ENCODE results near the gene ZFR2. TPM values are rescaled to one million over a fixed set of nuclear protein-coding genes. Genes with fewer than 3 reads are reported as not detected.

ZFR2 gene
- total and polyA plus RNA-seq, 4 donors: not detected

- DNase-seq (ENCODE audit: low spot score): no peak
- H3K27ac ChIP-seq (ENCODE audit: low read depth in 1 of 2, low read length in 2 of 2): no peak overlapping the region
- 77% methylated on average over 2 of the region's 2 CpGs for WGBS
- H3K9me3 ChIP-seq (ENCODE audit: control insufficient read depth in 4 of 4, low read length in 3 of 4): no peaks in the 10 kb centered on the region
- no peak overlapping the region for H3K4me3 ChIP-seq (ENCODE audit: low read depth in 1 of 3, low read length in 3 of 3)
- no peaks in the 10 kb centered on the region for H3K27me3 ChIP-seq (ENCODE audit: control insufficient read depth in 4 of 4, insufficient read depth in 4 of 4, low read length in 3 of 4)
- no peaks in the 10 kb centered on the region for H3K4me1 ChIP-seq (ENCODE audit: control insufficient read depth in 4 of 4, insufficient read depth in 4 of 4, low read length in 3 of 4)
- no peaks in the 10 kb centered on the region for H3K36me3 ChIP-seq (ENCODE audit: control insufficient read depth in 4 of 4, insufficient read depth in 3 of 4, low read depth in 1 of 4, low read length in 3 of 4)
- TF ChIP-seq, protein P1, sequence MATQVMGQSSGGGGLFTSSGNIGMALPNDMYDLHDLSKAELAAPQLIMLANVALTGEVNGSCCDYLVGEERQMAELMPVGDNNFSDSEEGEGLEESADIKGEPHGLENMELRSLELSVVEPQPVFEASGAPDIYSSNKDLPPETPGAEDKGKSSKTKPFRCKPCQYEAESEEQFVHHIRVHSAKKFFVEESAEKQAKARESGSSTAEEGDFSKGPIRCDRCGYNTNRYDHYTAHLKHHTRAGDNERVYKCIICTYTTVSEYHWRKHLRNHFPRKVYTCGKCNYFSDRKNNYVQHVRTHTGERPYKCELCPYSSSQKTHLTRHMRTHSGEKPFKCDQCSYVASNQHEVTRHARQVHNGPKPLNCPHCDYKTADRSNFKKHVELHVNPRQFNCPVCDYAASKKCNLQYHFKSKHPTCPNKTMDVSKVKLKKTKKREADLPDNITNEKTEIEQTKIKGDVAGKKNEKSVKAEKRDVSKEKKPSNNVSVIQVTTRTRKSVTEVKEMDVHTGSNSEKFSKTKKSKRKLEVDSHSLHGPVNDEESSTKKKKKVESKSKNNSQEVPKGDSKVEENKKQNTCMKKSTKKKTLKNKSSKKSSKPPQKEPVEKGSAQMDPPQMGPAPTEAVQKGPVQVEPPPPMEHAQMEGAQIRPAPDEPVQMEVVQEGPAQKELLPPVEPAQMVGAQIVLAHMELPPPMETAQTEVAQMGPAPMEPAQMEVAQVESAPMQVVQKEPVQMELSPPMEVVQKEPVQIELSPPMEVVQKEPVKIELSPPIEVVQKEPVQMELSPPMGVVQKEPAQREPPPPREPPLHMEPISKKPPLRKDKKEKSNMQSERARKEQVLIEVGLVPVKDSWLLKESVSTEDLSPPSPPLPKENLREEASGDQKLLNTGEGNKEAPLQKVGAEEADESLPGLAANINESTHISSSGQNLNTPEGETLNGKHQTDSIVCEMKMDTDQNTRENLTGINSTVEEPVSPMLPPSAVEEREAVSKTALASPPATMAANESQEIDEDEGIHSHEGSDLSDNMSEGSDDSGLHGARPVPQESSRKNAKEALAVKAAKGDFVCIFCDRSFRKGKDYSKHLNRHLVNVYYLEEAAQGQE (IDR thresholded peaks at IDR 0.05): no peak
- TF ChIP-seq CTCF (IDR thresholded peaks at IDR 0.05; ENCODE audit: low read depth, low read length, missing input control) (no peak), RXRA (IDR thresholded peaks at IDR 0.05) (no peak), FOXA2 (IDR thresholded peaks at IDR 0.05) (no peak), MAX (IDR thresholded peaks at IDR 0.05) (no peak)
- H3K9ac ChIP-seq (ENCODE audit: low read depth in 1 of 2, low read length in 2 of 2): no peak overlapping the region
Measured at GRCh38 chr19:3775374-3775711, 93.5 kb downstream of the ZFR2 start.

- Histone ChIP-seq H3K27ac (ENCODE audit: low read depth in 1 of 2, low read length in 2 of 2) (no peak overlapping the region), H3K9me3 (ENCODE audit: control insufficient read depth in 4 of 4, low read length in 3 of 4) (no peaks in the 10 kb centered on the region), H3K4me1 (ENCODE audit: control insufficient read depth in 4 of 4, insufficient read depth in 4 of 4, low read length in 3 of 4) (no peaks in the 10 kb centered on the region), H3K9ac (ENCODE audit: low read depth in 1 of 2, low read length in 2 of 2) (no peak overlapping the region), H3K4me3 (ENCODE audit: low read depth in 1 of 3, low read length in 3 of 3) (no peak overlapping the region), H3K36me3 (ENCODE audit: control insufficient read depth in 4 of 4, insufficient read depth in 3 of 4, low read depth in 1 of 4, low read length in 3 of 4) (peaks cover 0 to 2% (median under 1%) of the 10 kb centered on the region in 4 donors), H3K27me3 (ENCODE audit: control insufficient read depth in 4 of 4, insufficient read depth in 4 of 4, low read length in 3 of 4) (no peaks in the 10 kb centered on the region)
- WGBS: 79% methylated on average over 25 of the region's 25 CpGs
- DNase-seq (ENCODE audit: low spot score): no peak
- TF ChIP-seq, protein P1 (IDR thresholded peaks at IDR 0.05): no peak
- TF ChIP-seq HNF4G (IDR thresholded peaks at IDR 0.05): no peak
- TF ChIP-seq ATF3 (IDR thresholded peaks at IDR 0.05): no peak
- TF ChIP-seq HNF4A (conservative IDR thresholded peaks at IDR 0.05): no peak
- TF ChIP-seq TAF1 (conservative IDR thresholded peaks at IDR 0.05): no peak
- no peak for TF ChIP-seq YY1 (IDR thresholded peaks at IDR 0.05)
- no peak for TF ChIP-seq CTCF (IDR thresholded peaks at IDR 0.05; ENCODE audit: low read depth, low read length, missing input control)
- TF ChIP-seq FOXA2 (IDR thresholded peaks at IDR 0.05): no peak
- no peak for TF ChIP-seq SP1 (IDR thresholded peaks at IDR 0.05)
- TF ChIP-seq GABPA (IDR thresholded peaks at IDR 0.05 in 1 of 2, conservative IDR thresholded peaks at IDR 0.05 in 1 of 2): no peak
- TF ChIP-seq ZBTB33 (IDR thresholded peaks at IDR 0.05): no peak
- no peak for TF ChIP-seq NR2F2 (IDR thresholded peaks at IDR 0.05)
- TF ChIP-seq MAX (IDR thresholded peaks at IDR 0.05): no peak
- TF ChIP-seq EGR1 (IDR thresholded peaks at IDR 0.05; ENCODE audit: low read depth in 2 of 2): no peak
- TF ChIP-seq RAD21 (IDR thresholded peaks at IDR 0.05): no peak
- TF ChIP-seq FOXA1 (IDR thresholded peaks at IDR 0.05): no peak
Measured at GRCh38 chr19:3774621-3775373, 94.0 kb downstream of the ZFR2 start.
